C4-2B (cell line): ENCODE measurements around the gene GARIN3.
"Not testable (repeated sequence)": the region's sequence is repeated elsewhere in the genome, so short reads cannot be mapped to it uniquely, and the experiment has no call there.

Source experiments
- H3K27ac ChIP-seq: fragments of 450-650 bp; 2 replicates; pipeline ENCODE4 v1.5.1; 2017
- CTCF ChIP-seq: fragments of 450-650 bp; conservative IDR thresholded peaks from 2 replicates; pipeline ENCODE4 v1.5.1; 2017; ENCODE audit warnings: mild to moderate bottlenecking
- ZFX ChIP-seq: fragments of 450-650 bp; IDR thresholded peaks from 2 replicates; pipeline ENCODE4 v1.6.1; 2017

The GARIN3 gene

GRCh38 chr5:157193699-157194424 lies 27.8 kb upstream of the GARIN3 start:
- TF ChIP-seq ZFX (no peak), CTCF (no peak)
- H3K27ac ChIP-seq, result no peak overlapping the region

GRCh38 chr5:157189223-157189622 lies 23.2 kb upstream of the GARIN3 start:
- H3K27ac ChIP-seq, result no peak overlapping the region
- TF ChIP-seq CTCF, result no peak

GRCh38 chr5:157188270-157188669 lies 22.2 kb upstream of the GARIN3 start:
- no peak for TF ChIP-seq CTCF
- no peak for TF ChIP-seq ZFX
- H3K27ac ChIP-seq, result no peak overlapping the region

- TF ChIP-seq ZFX (no peak), CTCF (no peak)
- no peak overlapping the region for H3K27ac ChIP-seq
Observed at GRCh38 chr5:157187046-157187754, 21.1 kb upstream of the GARIN3 start.

GRCh38 chr5:157186309-157187045 lies 20.4 kb upstream of the GARIN3 start:
- TF ChIP-seq ZFX (no peak), CTCF (no peak)
- H3K27ac ChIP-seq, result no peak overlapping the region

GRCh38 chr5:157185122-157185521 lies 19.1 kb upstream of the GARIN3 start:
- not testable (repeated sequence) for H3K27ac ChIP-seq

- TF ChIP-seq CTCF, result no peak
- TF ChIP-seq ZFX, result no peak
- no peak overlapping the region for H3K27ac ChIP-seq
Observed at GRCh38 chr5:157184117-157184670, 18.1 kb upstream of the GARIN3 start.
